Measurements from ENCODE around the gene PNLIPRP1. TPM values are rescaled to one million over a fixed set of nuclear protein-coding genes. Genes with fewer than 3 reads are reported as not detected.

The PNLIPRP1 gene
- polyA plus RNA-seq, 3 donors, result 0.04 TPM; not detected in 2

DNA sequence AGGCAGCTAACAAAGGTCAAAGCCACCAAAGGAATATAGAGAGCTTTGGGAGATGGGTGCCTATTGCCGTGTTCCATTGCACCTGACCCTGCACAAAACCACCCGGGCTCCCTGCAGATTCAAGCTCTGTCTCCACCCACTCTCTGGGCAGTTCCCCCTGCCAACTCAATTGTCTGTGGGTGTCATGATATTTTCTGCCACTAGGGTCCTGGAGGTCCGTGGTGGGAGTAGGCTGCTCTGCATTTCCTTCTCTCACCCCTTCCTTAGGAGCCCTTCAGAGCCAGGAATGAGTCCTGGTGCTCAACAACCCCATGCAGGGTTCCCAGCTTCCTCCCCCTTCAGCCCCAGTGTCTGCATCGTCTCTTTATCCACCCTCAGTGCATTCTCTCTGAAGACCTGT lies 64.1 kb downstream of the PNLIPRP1 start:
- H3K36me3 ChIP-seq (replicated peaks in 1 of 2; ENCODE audit: control insufficient read depth in 1 of 2, insufficient read depth in 2 of 2, low read length in 2 of 2), result no peaks in the 10 kb centered on the region
- no peak for DNase-seq
- Mint-ChIP-seq H3K4me1 (no peaks in the 10 kb centered on the region), H3K36me3 (no peaks in the 10 kb centered on the region), H3K27me3 (ENCODE audit: low read depth in 3 of 3) (peaks cover 2 to 11% (median 5%) of the 10 kb centered on the region in 3 donors), H3K9me3 (peaks cover 0 to 5% (median 0%) of the 10 kb centered on the region in 7 donors), H3K27ac (no peak overlapping the region), H3K4me3 (no peak overlapping the region)
- H3K79me2 ChIP-seq (ENCODE audit: insufficient read depth, low read length), result no peaks in the 10 kb centered on the region
- intact Hi-C loops (cut with micrococcal nuclease), result no loop called here
- H3K9me3 ChIP-seq (replicated peaks in 1 of 2; ENCODE audit: control insufficient read depth in 1 of 2, insufficient read depth in 1 of 2, low read length in 2 of 2), result no peaks in the 10 kb centered on the region
- 80% methylated on average over 1 of the region's 4 CpGs for WGBS (ENCODE audit: insufficient coverage)
- no peaks in the 10 kb centered on the region for H3K4me1 ChIP-seq (ENCODE audit: control insufficient read depth in 1 of 2, insufficient read depth in 2 of 2, low read length in 2 of 2)
- no peak overlapping the region for H3K9ac ChIP-seq (ENCODE audit: insufficient read depth, low read length, poor library complexity, severe bottlenecking)
- no peaks in the 10 kb centered on the region for H3K27me3 ChIP-seq (ENCODE audit: control insufficient read depth in 2 of 2, insufficient read depth in 2 of 2, low read length in 2 of 2)
- no peak overlapping the region for H3K27ac ChIP-seq (ENCODE audit: low read depth in 1 of 2, low read length in 2 of 2)
- H3K4me3 ChIP-seq (replicated peaks in 1 of 3; ENCODE audit: low read depth in 2 of 3, low read length in 3 of 3), result no peak overlapping the region
- H3K4me2 ChIP-seq (replicated peaks; ENCODE audit: extremely low read depth, low read length, poor library complexity, severe bottlenecking), result no peak overlapping the region
- no peaks in the 10 kb centered on the region for H4K20me1 ChIP-seq (ENCODE audit: insufficient read depth, low read length)
- H2AFZ ChIP-seq (ENCODE audit: insufficient read depth, low read depth, low read length, poor library complexity, severe bottlenecking), result no peak overlapping the region
- TF ChIP-seq, protein P1, sequence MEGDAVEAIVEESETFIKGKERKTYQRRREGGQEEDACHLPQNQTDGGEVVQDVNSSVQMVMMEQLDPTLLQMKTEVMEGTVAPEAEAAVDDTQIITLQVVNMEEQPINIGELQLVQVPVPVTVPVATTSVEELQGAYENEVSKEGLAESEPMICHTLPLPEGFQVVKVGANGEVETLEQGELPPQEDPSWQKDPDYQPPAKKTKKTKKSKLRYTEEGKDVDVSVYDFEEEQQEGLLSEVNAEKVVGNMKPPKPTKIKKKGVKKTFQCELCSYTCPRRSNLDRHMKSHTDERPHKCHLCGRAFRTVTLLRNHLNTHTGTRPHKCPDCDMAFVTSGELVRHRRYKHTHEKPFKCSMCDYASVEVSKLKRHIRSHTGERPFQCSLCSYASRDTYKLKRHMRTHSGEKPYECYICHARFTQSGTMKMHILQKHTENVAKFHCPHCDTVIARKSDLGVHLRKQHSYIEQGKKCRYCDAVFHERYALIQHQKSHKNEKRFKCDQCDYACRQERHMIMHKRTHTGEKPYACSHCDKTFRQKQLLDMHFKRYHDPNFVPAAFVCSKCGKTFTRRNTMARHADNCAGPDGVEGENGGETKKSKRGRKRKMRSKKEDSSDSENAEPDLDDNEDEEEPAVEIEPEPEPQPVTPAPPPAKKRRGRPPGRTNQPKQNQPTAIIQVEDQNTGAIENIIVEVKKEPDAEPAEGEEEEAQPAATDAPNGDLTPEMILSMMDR (IDR thresholded peaks at IDR 0.05), result peak; percentile 24

- Histone ChIP-seq H3K79me2 (ENCODE audit: insufficient read depth, low read length) (no peaks in the 10 kb centered on the region), H3K9me3 (replicated peaks in 1 of 2; ENCODE audit: control insufficient read depth in 1 of 2, insufficient read depth in 1 of 2, low read length in 2 of 2) (no peaks in the 10 kb centered on the region), H3K27ac (ENCODE audit: low read depth in 1 of 2, low read length in 2 of 2) (no peak overlapping the region), H2AFZ (ENCODE audit: insufficient read depth, low read depth, low read length, poor library complexity, severe bottlenecking) (no peak overlapping the region), H4K20me1 (ENCODE audit: insufficient read depth, low read length) (no peaks in the 10 kb centered on the region), H3K4me2 (replicated peaks; ENCODE audit: extremely low read depth, low read length, poor library complexity, severe bottlenecking) (no peak overlapping the region), H3K36me3 (replicated peaks in 1 of 2; ENCODE audit: control insufficient read depth in 1 of 2, insufficient read depth in 2 of 2, low read length in 2 of 2) (no peaks in the 10 kb centered on the region), H3K4me1 (ENCODE audit: control insufficient read depth in 1 of 2, insufficient read depth in 2 of 2, low read length in 2 of 2) (no peaks in the 10 kb centered on the region), H3K27me3 (ENCODE audit: control insufficient read depth in 2 of 2, insufficient read depth in 2 of 2, low read length in 2 of 2) (no peaks in the 10 kb centered on the region), H3K9ac (ENCODE audit: insufficient read depth, low read length, poor library complexity, severe bottlenecking) (no peak overlapping the region), H3K4me3 (replicated peaks in 1 of 3; ENCODE audit: low read depth in 2 of 3, low read length in 3 of 3) (no peak overlapping the region)
- Mint-ChIP-seq H3K27me3 (ENCODE audit: low read depth in 3 of 3) (peaks cover 2 to 8% (median 5%) of the 10 kb centered on the region in 3 donors), H3K36me3 (no peaks in the 10 kb centered on the region), H3K27ac (no peak overlapping the region), H3K9me3 (peaks cover 0 to 3% (median 0%) of the 10 kb centered on the region in 7 donors), H3K4me1 (no peaks in the 10 kb centered on the region), H3K4me3 (no peak overlapping the region)
- intact Hi-C loops (cut with micrococcal nuclease), result no loop called here
- no peak for DNase-seq
- no CpG with 5 or more reads among the region's 2 CpGs for WGBS (ENCODE audit: insufficient coverage)
- TF ChIP-seq, protein P1 (IDR thresholded peaks at IDR 0.05), result no peak
Measured at GRCh38 chr10:116655568-116655967, 64.8 kb downstream of the PNLIPRP1 start.
